Measurements from ENCODE around the gene FRAT2. TPM values are rescaled to one million over a fixed set of nuclear protein-coding genes. Genes with fewer than 3 reads are reported as not detected.
A peak's percentile ranks its signal among the peaks of the same experiment; 100 is the strongest.

FRAT2 gene
- total RNA-seq, 1 experiment from 2014 or later, result 16.7 TPM

DNA sequence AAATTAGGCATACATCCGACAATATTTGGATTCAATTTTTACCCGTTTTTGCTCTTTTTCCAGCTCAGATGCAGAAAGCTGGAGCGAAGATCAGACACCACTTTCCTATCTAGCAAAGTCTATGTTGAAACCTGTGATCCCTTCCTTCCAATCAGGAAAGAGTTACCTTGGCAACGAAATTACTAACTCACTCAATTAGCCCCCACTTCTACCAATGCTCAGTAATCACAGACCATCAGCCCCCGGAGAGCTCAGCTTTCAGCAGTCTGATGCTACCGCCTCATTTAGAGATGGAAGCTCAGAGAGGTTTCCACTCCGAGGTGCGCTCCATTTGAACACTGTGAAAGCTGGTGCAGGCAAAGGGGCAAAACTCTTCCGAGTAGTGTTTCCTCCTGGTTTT, 8.8 kb downstream of the FRAT2 start:
- no peak for ATAC-seq
- no peak for DNase-seq (ENCODE audit: low read depth, low spot score)
- Histone ChIP-seq H3K27me3 (ENCODE audit: control insufficient read depth, insufficient read depth, low read length) (no peaks in the 10 kb centered on the region), H3K9me3 (ENCODE audit: control insufficient read depth, insufficient read depth, low read depth, low read length) (no peaks in the 10 kb centered on the region), H3K4me1 (ENCODE audit: control insufficient read depth, insufficient read depth, low read length) (peaks cover 73% of the 10 kb centered on the region), H3K27ac (ENCODE audit: low read length) (peak overlapping the region; percentile 81), H3K36me3 (ENCODE audit: control insufficient read depth, insufficient read depth, low read length) (no peaks in the 10 kb centered on the region), H3K4me3 (ENCODE audit: low read depth in 2 of 2, low read length in 2 of 2) (no peak overlapping the region)
- ChIA-PET POLR2A (interaction anchor here (0.6 kb wide), 1 partner anchor 20 kb away, joined by 7 read pairs; no protein-coding TSS in a partner anchor), CTCF (no interaction called here)
- in situ Hi-C loops (cut with HindIII; ENCODE audit: low pct_unique_long_range_greater_than_20kb, low sequenced_read_pairs) (no loop called here), intact Hi-C loops (cut with micrococcal nuclease; ENCODE audit: unreplicated experiment) (loop anchor here (5.0 kb wide), 1 partner anchor 48 kb away; no protein-coding TSS in a partner anchor)
- no TSS peak for BruUV-seq (replicated peaks)
- no peak for TF ChIP-seq TCF7L2 (IDR thresholded peaks at IDR 0.05; ENCODE audit: low read depth, low read length)
- no peak for TF ChIP-seq POLR2AphosphoS5 (IDR thresholded peaks at IDR 0.05; ENCODE audit: low read depth, low read length)
- no peak for TF ChIP-seq SIN3A (IDR thresholded peaks at IDR 0.05; ENCODE audit: borderline replicate concordance, insufficient read depth, low read depth, low read length)
- TF ChIP-seq, protein P1, sequence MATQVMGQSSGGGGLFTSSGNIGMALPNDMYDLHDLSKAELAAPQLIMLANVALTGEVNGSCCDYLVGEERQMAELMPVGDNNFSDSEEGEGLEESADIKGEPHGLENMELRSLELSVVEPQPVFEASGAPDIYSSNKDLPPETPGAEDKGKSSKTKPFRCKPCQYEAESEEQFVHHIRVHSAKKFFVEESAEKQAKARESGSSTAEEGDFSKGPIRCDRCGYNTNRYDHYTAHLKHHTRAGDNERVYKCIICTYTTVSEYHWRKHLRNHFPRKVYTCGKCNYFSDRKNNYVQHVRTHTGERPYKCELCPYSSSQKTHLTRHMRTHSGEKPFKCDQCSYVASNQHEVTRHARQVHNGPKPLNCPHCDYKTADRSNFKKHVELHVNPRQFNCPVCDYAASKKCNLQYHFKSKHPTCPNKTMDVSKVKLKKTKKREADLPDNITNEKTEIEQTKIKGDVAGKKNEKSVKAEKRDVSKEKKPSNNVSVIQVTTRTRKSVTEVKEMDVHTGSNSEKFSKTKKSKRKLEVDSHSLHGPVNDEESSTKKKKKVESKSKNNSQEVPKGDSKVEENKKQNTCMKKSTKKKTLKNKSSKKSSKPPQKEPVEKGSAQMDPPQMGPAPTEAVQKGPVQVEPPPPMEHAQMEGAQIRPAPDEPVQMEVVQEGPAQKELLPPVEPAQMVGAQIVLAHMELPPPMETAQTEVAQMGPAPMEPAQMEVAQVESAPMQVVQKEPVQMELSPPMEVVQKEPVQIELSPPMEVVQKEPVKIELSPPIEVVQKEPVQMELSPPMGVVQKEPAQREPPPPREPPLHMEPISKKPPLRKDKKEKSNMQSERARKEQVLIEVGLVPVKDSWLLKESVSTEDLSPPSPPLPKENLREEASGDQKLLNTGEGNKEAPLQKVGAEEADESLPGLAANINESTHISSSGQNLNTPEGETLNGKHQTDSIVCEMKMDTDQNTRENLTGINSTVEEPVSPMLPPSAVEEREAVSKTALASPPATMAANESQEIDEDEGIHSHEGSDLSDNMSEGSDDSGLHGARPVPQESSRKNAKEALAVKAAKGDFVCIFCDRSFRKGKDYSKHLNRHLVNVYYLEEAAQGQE (IDR thresholded peaks at IDR 0.05; ENCODE audit: insufficient read depth in 1 of 2, low read depth in 2 of 2, low read length in 1 of 2), result no peak
- TF ChIP-seq, protein P2, sequence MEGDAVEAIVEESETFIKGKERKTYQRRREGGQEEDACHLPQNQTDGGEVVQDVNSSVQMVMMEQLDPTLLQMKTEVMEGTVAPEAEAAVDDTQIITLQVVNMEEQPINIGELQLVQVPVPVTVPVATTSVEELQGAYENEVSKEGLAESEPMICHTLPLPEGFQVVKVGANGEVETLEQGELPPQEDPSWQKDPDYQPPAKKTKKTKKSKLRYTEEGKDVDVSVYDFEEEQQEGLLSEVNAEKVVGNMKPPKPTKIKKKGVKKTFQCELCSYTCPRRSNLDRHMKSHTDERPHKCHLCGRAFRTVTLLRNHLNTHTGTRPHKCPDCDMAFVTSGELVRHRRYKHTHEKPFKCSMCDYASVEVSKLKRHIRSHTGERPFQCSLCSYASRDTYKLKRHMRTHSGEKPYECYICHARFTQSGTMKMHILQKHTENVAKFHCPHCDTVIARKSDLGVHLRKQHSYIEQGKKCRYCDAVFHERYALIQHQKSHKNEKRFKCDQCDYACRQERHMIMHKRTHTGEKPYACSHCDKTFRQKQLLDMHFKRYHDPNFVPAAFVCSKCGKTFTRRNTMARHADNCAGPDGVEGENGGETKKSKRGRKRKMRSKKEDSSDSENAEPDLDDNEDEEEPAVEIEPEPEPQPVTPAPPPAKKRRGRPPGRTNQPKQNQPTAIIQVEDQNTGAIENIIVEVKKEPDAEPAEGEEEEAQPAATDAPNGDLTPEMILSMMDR (IDR thresholded peaks at IDR 0.05), result no peak

GRCh38 chr10:97323501-97323900, 11.0 kb downstream of the FRAT2 start:
- DNase-seq (ENCODE audit: low read depth, low spot score), result no peak
- no TSS peak for BruUV-seq (replicated peaks)
- Histone ChIP-seq H3K27me3 (ENCODE audit: control insufficient read depth, insufficient read depth, low read length) (no peaks in the 10 kb centered on the region), H3K4me3 (ENCODE audit: low read depth in 2 of 2, low read length in 2 of 2) (no peak overlapping the region), H3K9me3 (ENCODE audit: control insufficient read depth, insufficient read depth, low read depth, low read length) (no peaks in the 10 kb centered on the region), H3K4me1 (ENCODE audit: control insufficient read depth, insufficient read depth, low read length) (peaks cover 64% of the 10 kb centered on the region), H3K36me3 (ENCODE audit: control insufficient read depth, insufficient read depth, low read length) (no peaks in the 10 kb centered on the region), H3K27ac (ENCODE audit: low read length) (peak overlapping the region; percentile 75)
- POLR2A ChIA-PET, result no interaction called here
- CTCF ChIA-PET, result no interaction called here
- in situ Hi-C loops (cut with HindIII; ENCODE audit: low pct_unique_long_range_greater_than_20kb, low sequenced_read_pairs), result no loop called here
- intact Hi-C loops (cut with micrococcal nuclease; ENCODE audit: unreplicated experiment), result no loop called here
- TF ChIP-seq, protein P1 (IDR thresholded peaks at IDR 0.05; ENCODE audit: insufficient read depth in 1 of 2, low read depth in 2 of 2, low read length in 1 of 2), result no peak
- TF ChIP-seq SIN3A (IDR thresholded peaks at IDR 0.05; ENCODE audit: borderline replicate concordance, insufficient read depth, low read depth, low read length), result no peak
- TF ChIP-seq POLR2AphosphoS5 (IDR thresholded peaks at IDR 0.05; ENCODE audit: low read depth, low read length), result no peak
- TF ChIP-seq, protein P2 (IDR thresholded peaks at IDR 0.05), result no peak
- TF ChIP-seq TCF7L2 (IDR thresholded peaks at IDR 0.05; ENCODE audit: low read depth, low read length), result no peak
- no peak for ATAC-seq
